Stomach smooth muscle (tissue), 2 donors: ENCODE measurements around the gene UBAP2.

Experiments
- H3K27ac ChIP-seq: one replicate; pipeline ENCODE4 v1.7.0; 2013; ENCODE audit warnings: mild to moderate bottlenecking, low read length, inconsistent platforms
- H3K27me3 ChIP-seq, 2 donors: one replicate each; pipeline ENCODE4 v1.7.0; 2013; ENCODE audit warnings: low read length in 2 of 2; ENCODE audit not compliant: insufficient read depth in 2 of 2, control insufficient read depth in 1 of 2
- H3K36me3 ChIP-seq, 2 donors: one replicate each; pipeline ENCODE4 v1.7.0; 2013; ENCODE audit warnings: low read length in 2 of 2; ENCODE audit not compliant: control insufficient read depth in 2 of 2, insufficient read depth in 2 of 2
- H3K4me1 ChIP-seq: one replicate; pipeline ENCODE4 v1.7.0; 2013; ENCODE audit warnings: low read length; ENCODE audit not compliant: control insufficient read depth, insufficient read depth
- H3K4me3 ChIP-seq, 2 donors: one replicate each; pipeline ENCODE4 v1.7.0; 2013; ENCODE audit warnings: low read length in 2 of 2
- H3K9ac ChIP-seq, 2 donors: one replicate each; pipeline ENCODE4 v1.7.0; 2013; ENCODE audit warnings: low read length in 2 of 2, mild to moderate bottlenecking in 1 of 2
- H3K9me3 ChIP-seq, 2 donors: one replicate each; pipeline ENCODE4 v1.7.0; 2013; ENCODE audit warnings: low read length in 2 of 2; ENCODE audit not compliant: control insufficient read depth in 2 of 2
- donor health status: healthy.
- donor health status: Pancreatic carcinoma.

Gene UBAP2

DNA sequence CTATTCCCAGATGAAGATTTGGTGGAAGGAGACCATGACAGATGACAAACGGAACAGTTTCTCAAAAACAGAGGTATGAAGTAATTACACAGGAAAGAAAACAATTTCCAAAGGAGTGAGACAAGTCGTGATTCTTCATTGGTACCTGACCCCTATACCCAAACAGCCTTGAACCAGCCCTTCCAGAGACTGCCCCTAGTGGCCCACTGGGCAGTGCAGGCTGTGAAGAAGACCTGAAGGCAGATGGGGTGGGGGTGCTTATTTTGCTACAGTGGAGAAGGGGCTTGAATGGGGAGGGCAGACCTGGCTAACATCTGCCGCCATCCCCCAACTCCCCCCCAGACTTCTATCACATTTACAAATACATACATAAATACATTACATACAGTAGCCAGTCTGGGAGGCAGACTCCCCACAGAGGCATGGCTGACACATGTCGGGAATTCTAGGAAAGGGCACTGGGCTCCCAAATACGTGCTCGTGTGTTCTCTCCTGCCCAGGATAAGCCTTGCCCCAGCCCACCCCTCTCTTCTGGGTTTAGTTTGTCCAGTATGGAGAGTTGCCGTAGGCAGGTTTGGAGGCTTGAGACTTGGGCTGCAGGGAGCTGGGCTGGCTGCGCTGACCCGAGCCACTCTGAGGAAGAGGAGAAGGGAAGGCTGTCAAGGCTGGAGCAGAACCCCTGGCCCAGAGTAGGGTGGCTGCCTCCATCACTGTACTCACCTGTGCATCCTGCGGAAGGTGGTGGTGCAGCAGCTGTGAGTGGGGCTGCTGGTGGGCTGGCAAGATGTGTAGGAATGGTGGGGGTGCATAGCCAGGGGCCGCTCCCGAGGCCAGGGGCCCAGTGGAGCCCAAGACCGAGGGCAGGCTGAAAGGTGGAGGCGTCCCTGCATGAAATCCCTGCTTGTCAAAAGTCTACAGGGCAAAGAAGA, 126.5 kb downstream of the UBAP2 start:
- no peak overlapping the region for H3K27ac ChIP-seq
- H3K36me3 ChIP-seq, result peaks cover 58 to 74% of the 10 kb centered on the region in 2 donors
- H3K4me3 ChIP-seq, result no peak overlapping the region
- no peaks in the 10 kb centered on the region for H3K9me3 ChIP-seq
- peaks cover 11% of the 10 kb centered on the region for H3K4me1 ChIP-seq
- no peak overlapping the region for H3K9ac ChIP-seq
- H3K27me3 ChIP-seq, result no peaks in the 10 kb centered on the region

DNA sequence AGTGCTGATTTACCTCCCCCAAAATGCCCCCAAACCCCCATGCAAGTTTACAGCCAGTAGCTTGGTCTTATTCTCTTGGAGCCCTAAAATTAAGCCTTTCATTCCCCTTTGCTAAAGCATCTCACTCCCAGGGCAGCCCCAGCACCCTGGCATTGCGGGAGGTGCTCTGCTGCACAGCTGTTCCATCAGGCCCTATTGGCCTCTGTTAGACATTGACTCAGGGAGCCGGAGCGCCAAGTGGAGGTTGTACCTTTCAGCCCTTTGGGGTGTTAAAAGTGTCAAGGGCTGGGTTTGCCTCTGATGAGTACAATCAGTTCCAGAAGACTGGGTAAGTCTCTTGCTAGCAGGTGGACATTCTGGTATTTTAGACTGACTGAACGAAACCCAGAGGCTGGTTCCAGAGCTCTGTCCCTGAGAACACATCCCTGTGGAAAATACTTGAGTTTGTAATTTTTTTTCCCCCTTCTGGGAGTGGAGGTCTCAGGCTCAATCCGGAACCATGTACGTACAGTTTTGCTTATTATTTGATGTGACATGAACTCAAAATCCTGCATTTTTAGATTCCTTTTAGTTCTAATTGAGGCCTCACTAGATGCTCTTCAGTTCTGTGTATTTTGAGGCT, 129.3 kb downstream of the UBAP2 start:
- no peaks in the 10 kb centered on the region for H3K4me1 ChIP-seq
- no peak overlapping the region for H3K9ac ChIP-seq
- H3K4me3 ChIP-seq, result no peak overlapping the region
- no peaks in the 10 kb centered on the region for H3K27me3 ChIP-seq
- no peaks in the 10 kb centered on the region for H3K9me3 ChIP-seq
- H3K36me3 ChIP-seq, result peaks cover 50 to 61% of the 10 kb centered on the region in 2 donors
- H3K27ac ChIP-seq, result no peak overlapping the region

DNA sequence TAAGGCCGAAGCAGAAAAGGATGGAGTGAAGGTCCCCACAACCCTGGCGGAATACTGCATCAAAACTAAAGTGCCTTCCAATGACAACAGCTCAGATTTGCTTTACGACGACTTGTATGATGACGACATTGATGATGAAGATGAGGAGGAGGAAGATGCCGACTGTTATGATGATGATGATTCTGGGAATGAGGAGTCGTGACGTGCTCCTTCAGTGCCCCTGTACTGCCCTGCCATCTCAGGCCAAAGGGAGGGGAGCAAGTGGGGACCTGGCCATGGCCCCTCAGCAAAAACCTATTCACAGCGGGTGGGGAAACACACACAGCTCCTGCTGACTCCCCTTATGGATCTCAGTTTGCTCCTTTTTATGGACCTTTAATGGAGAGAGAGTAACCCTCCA, 131.7 kb downstream of the UBAP2 start:
- Histone ChIP-seq H3K4me1 (no peaks in the 10 kb centered on the region), H3K9ac (no peak overlapping the region), H3K36me3 (peaks cover 39 to 40% of the 10 kb centered on the region in 2 donors), H3K27me3 (no peaks in the 10 kb centered on the region), H3K9me3 (no peaks in the 10 kb centered on the region), H3K27ac (no peak overlapping the region), H3K4me3 (no peak overlapping the region)

DNA sequence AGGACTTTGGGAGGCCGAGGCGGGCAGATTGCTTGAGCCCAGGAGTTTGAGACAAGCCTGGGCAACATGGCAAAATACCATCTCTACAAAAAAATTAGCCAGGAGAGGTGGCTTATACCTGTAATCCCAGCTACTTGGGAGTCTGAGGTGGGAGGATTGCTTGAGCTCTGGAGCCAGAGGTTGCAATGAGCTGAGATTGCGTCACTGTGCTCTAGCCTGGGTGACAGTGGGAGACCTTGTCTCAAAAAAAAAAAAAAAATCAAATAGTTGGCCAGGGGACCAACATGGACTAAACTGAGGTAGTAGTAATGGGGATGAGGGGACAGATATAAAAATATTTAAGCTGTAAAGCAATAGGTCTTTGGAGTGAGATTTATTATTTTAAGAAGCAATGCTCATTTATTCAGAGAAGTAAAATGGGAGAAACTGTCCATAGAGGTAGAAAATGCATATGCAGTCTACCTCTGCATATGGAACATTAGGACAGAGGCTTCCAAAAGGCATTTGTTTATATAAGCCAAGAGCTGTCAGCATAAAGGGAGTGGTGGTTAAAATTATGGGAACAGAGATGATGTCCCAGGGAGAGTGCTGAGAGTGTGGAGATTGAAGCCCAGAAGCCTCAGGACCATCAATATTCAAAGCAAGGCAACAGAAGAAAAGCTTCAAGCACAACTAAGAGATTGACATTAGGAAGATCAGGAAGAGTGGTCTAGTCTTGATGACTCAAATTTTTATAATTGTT, 133.6 kb downstream of the UBAP2 start:
- no peaks in the 10 kb centered on the region for H3K27me3 ChIP-seq
- no peak overlapping the region for H3K27ac ChIP-seq
- no peak overlapping the region for H3K9ac ChIP-seq
- no peak overlapping the region for H3K4me3 ChIP-seq
- H3K4me1 ChIP-seq, result no peaks in the 10 kb centered on the region
- H3K9me3 ChIP-seq, result no peaks in the 10 kb centered on the region
- H3K36me3 ChIP-seq, result peaks cover 29% of the 10 kb centered on the region in 2 donors

DNA sequence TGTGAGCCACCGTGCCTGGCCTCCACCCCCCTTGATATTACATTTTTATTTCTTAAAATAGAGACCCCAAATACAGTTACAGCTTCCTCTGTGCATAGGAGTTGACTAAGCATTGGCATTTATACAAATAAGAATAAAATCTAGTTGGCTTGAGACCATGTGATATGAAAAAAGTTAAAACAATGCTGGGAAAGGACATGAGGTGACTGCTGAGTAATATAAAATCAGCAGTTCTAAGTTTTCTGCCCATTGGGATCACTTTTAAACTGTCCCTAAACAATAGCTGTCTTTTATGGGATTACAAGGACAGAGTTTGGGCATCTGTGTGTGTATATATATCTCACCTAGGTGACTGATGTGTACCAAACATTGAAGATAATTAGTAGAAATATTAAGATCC, 135.1 kb downstream of the UBAP2 start:
- H3K27me3 ChIP-seq, result no peaks in the 10 kb centered on the region
- H3K4me3 ChIP-seq, result no peak overlapping the region
- peaks cover 21 to 22% of the 10 kb centered on the region in 2 donors for H3K36me3 ChIP-seq
- H3K9ac ChIP-seq, result no peak overlapping the region
- H3K27ac ChIP-seq, result no peak overlapping the region
- H3K4me1 ChIP-seq, result no peaks in the 10 kb centered on the region
- no peaks in the 10 kb centered on the region for H3K9me3 ChIP-seq

DNA sequence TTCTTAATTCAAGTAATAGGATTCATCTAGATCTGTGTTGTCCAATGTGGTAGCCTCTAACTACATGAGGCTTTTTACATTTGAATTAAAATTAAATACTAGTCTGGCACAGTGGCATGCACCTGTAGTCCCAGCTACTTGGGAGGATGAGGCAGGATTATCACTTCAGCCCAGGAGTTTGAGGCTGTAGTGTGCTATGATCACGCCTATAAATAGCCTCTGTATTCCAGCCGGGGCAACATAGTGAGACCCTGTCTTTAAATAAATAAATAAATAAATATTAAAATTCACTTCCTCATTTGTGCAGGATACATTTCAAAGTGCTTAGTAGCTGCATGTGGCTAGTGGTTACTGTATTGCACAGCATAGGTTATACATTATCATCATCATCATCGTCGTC, 139.9 kb downstream of the UBAP2 start:
- Histone ChIP-seq H3K27me3 (no peaks in the 10 kb centered on the region), H3K4me1 (peaks cover 5% of the 10 kb centered on the region), H3K36me3 (peaks cover 2 to 3% of the 10 kb centered on the region in 2 donors), H3K27ac (no peak overlapping the region), H3K9me3 (no peaks in the 10 kb centered on the region), H3K9ac (no peak overlapping the region), H3K4me3 (no peak overlapping the region)

DNA sequence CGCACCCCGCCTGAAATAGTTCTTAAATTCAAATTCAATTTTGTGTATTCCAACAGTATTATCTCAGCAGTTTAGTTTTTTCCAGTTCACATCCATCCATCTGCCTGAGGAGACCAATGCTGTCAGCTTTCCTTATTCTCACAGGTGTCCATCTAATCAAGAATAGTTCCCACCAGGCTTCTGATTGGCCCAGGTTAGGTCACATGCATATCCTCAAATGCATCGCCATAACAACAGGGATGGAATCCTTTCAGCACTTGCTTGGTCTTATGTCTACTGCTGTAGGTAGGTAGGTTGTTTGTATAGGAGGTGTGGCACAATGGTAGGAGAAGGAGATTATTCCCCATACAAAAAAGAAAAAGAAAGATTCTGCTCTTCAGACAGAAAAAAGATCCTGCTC, 140.6 kb downstream of the UBAP2 start:
- Histone ChIP-seq H3K27me3 (no peaks in the 10 kb centered on the region), H3K4me3 (no peak overlapping the region), H3K4me1 (peaks cover 5% of the 10 kb centered on the region), H3K27ac (no peak overlapping the region), H3K36me3 (peaks cover 0 to 1% of the 10 kb centered on the region in 2 donors), H3K9ac (no peak overlapping the region), H3K9me3 (no peaks in the 10 kb centered on the region)

DNA sequence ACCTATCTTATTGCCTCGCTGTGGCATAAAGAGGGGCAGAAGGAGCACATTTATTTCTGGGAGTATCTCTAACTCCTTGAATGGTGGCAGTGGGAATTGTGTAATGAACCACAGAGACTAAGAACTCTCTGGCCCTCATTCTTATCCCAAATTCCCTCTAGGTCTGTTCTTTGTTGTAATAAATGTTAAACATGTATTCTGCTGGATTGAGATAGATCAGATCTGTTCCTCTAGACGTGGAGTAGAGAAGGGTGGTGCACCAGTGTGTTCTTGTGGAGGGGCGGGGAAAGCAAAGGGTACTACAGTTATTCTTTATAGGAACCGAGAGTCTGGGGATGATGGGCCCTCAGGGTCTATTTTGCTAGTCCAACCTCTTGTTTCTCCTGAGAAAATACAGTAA, 141.3 kb downstream of the UBAP2 start:
- H3K27me3 ChIP-seq, result no peaks in the 10 kb centered on the region
- no peak overlapping the region for H3K9ac ChIP-seq
- peaks cover 5% of the 10 kb centered on the region for H3K4me1 ChIP-seq
- H3K9me3 ChIP-seq, result no peaks in the 10 kb centered on the region
- H3K4me3 ChIP-seq, result no peak overlapping the region
- no peaks in the 10 kb centered on the region for H3K36me3 ChIP-seq
- no peak overlapping the region for H3K27ac ChIP-seq

DNA sequence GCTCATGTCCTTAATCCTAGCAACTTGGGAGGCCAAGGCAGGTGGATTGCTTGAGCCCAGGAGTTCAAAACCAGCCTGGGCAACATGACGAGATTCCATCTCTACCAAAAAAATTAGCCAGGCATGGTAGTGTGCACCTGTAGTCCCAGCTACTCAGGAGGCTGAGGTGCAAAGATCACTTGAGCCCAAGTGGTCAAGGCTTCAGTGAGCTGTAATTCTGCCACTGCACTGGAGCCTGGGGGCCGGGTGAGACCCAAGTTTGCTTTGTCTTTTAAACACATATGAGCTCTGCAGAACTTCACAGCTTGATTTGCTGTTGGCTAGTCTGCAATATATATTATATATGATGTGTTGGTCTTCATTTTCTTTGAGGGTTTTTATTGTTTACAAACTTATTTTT, 141.9 kb downstream of the UBAP2 start:
- no peak overlapping the region for H3K27ac ChIP-seq
- no peaks in the 10 kb centered on the region for H3K9me3 ChIP-seq
- no peaks in the 10 kb centered on the region for H3K27me3 ChIP-seq
- peaks cover 2 to 4% of the 10 kb centered on the region in 2 donors for H3K36me3 ChIP-seq
- H3K9ac ChIP-seq, result no peak overlapping the region
- H3K4me1 ChIP-seq, result peaks cover 5% of the 10 kb centered on the region
- H3K4me3 ChIP-seq, result no peak overlapping the region

DNA sequence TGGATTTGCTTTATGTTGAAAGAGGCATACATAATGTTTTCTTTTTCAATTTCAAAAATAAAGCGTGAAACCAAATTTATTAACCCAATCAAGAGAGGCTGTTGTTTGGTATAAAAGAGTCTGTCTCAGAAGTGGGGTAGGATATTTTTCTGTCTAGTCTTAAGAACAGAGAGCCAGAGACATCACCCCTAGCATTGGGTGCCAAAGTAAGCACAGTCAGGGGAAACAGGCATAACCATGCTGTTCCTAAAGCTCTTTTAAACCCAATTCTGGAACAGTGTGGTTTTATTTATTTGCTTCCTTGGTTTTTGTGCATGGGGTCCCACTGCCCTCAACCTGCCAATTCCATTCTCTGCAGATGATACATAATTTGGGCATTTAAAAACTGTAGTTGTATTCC, 143.6 kb downstream of the UBAP2 start:
- H3K4me3 ChIP-seq, result no peak overlapping the region
- no peaks in the 10 kb centered on the region for H3K27me3 ChIP-seq
- H3K36me3 ChIP-seq, result peaks cover 10 to 11% of the 10 kb centered on the region in 2 donors
- H3K9ac ChIP-seq, result no peak overlapping the region
- no peaks in the 10 kb centered on the region for H3K9me3 ChIP-seq
- peaks cover 5% of the 10 kb centered on the region for H3K4me1 ChIP-seq
- no peak overlapping the region for H3K27ac ChIP-seq
